Adipocyte (in vitro differentiated cells): ENCODE data around the gene ADCY2.

Experiments
- DNase-seq: peaks from one replicate; pipeline ENCODE4 v3.0.0-alpha.2; 2015; ENCODE audit warnings: low read depth
- H3K27me3 ChIP-seq: replicated peaks from 2 replicates; pipeline ENCODE4 v1.7.0; 2013; ENCODE audit warnings: mild to moderate bottlenecking, low read length, moderate library complexity; ENCODE audit not compliant: control insufficient read depth, insufficient read depth
- H3K36me3 ChIP-seq: 2 replicates; pipeline ENCODE4 v1.7.0; 2013; ENCODE audit warnings: low read length, mild to moderate bottlenecking, moderate library complexity; ENCODE audit not compliant: control insufficient read depth, insufficient read depth, severe bottlenecking
- H3K4me1 ChIP-seq: 2 replicates; pipeline ENCODE4 v1.7.0; 2013; ENCODE audit warnings: mild to moderate bottlenecking, low read length, moderate library complexity; ENCODE audit not compliant: control insufficient read depth, insufficient read depth
- H3K4me3 ChIP-seq: 2 replicates; pipeline ENCODE4 v1.7.0; 2013; ENCODE audit warnings: mild to moderate bottlenecking, low read length, moderate library complexity
- H3K9ac ChIP-seq: 2 replicates; pipeline ENCODE4 v1.7.0; 2013; ENCODE audit warnings: mild to moderate bottlenecking, low read length, moderate library complexity
- H3K9me3 ChIP-seq: 2 replicates; pipeline ENCODE4 v1.7.0; 2013; ENCODE audit warnings: mild to moderate bottlenecking, low read length, moderate library complexity; ENCODE audit not compliant: control insufficient read depth

ADCY2 gene

DNA sequence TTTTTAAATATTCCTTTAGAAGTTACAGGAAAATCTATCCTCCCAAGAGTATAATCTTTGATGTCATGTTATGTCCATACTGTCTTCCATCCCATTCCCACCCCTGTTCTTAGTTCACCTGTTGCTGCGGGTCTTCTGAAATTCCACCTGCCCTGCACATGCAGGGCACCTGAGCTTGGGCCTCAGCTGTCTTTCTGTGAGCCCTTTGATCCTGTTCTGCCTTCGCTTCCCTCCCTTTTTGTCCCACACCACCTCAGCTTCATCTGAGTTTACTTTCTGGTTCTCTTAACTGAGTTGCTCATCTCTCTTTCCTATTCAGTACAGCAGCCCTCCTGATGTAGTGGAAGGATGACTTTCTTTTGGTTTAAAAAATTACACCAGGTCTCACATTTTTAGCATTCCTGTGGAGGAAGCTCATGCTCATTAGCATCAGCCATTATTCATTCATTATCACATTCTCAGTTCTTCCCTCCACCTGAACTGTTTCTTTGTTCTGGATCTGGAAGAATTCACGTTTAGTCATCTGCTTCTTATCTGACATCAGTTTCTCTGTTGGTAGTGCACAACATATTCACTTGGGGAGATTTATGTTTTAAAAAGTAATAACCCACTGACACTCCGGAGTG is 211.0 kb downstream of the ADCY2 start:
- H3K4me1 ChIP-seq = no peaks in the 10 kb centered on the region
- no peaks in the 10 kb centered on the region for H3K36me3 ChIP-seq
- H3K9me3 ChIP-seq = no peaks in the 10 kb centered on the region
- no peaks in the 10 kb centered on the region for H3K27me3 ChIP-seq
- no peak overlapping the region for H3K4me3 ChIP-seq
- H3K9ac ChIP-seq = no peak overlapping the region
- DNase-seq = no peak

GRCh38 chr5:7608772-7609171 is 212.8 kb downstream of the ADCY2 start:
- Histone ChIP-seq H3K4me3 (no peak overlapping the region), H3K36me3 (no peaks in the 10 kb centered on the region), H3K27me3 (no peaks in the 10 kb centered on the region)

GRCh38 chr5:7609726-7610125 is 213.8 kb downstream of the ADCY2 start:
- H3K9ac ChIP-seq = no peak overlapping the region
- no peak overlapping the region for H3K4me3 ChIP-seq
- DNase-seq = no peak
- H3K9me3 ChIP-seq = no peaks in the 10 kb centered on the region
- no peaks in the 10 kb centered on the region for H3K36me3 ChIP-seq
- H3K27me3 ChIP-seq = no peaks in the 10 kb centered on the region
- H3K4me1 ChIP-seq = no peaks in the 10 kb centered on the region

More at GRCh38 chr5:7608772-7609171, 212.8 kb downstream of the ADCY2 start:
- Histone ChIP-seq H3K9me3 (no peaks in the 10 kb centered on the region), H3K4me1 (no peaks in the 10 kb centered on the region), H3K9ac (no peak overlapping the region)
- DNase-seq = no peak

DNA sequence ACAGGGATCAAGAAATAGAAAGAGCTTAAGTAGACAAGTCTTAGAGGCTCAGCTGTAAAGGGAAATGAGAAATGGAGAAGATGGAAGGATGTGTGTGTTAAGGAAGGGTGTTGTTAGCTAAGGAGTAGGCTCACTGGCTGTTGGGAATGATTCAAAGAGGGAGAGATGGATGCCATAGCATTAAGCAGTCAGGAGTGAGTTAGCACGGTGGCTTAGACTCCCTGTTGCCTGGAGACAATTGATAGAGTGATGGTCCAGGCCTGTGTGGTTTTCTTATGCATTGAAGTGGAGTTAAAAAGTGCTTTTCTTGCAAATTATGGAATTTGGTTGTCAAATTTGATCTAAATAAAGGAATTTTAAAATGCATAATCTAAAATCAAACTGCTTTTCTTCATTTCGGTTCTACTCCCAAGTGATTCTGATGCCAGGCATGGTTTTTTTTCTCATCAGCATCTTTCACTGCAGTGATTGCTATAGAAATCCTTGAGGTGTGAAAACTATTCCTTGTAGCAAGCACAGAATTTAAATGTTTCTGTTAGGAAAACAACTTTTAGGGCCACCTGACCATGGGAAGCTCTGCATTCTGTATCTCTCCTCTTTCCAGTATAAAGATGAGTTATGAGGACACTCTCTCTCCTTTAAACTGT is 214.7 kb downstream of the ADCY2 start:
- Histone ChIP-seq H3K4me1 (no peaks in the 10 kb centered on the region), H3K9me3 (no peaks in the 10 kb centered on the region), H3K9ac (no peak overlapping the region), H3K4me3 (no peak overlapping the region), H3K36me3 (no peaks in the 10 kb centered on the region), H3K27me3 (no peaks in the 10 kb centered on the region)
- no peak for DNase-seq

- Histone ChIP-seq H3K27me3 (no peaks in the 10 kb centered on the region), H3K4me3 (no peak overlapping the region), H3K36me3 (no peaks in the 10 kb centered on the region), H3K9me3 (no peaks in the 10 kb centered on the region), H3K4me1 (no peaks in the 10 kb centered on the region), H3K9ac (no peak overlapping the region)
- no peak for DNase-seq
These were observed 215.6 kb downstream of the ADCY2 start for GRCh38 chr5:7611518-7611917.

GRCh38 chr5:7615566-7616061 is 219.7 kb downstream of the ADCY2 start:
- H3K4me1 ChIP-seq = no peaks in the 10 kb centered on the region
- DNase-seq = no peak

GRCh38 chr5:7616897-7617296 is 221.0 kb downstream of the ADCY2 start:
- no peaks in the 10 kb centered on the region for H3K4me1 ChIP-seq
- no peak overlapping the region for H3K9ac ChIP-seq
- H3K27me3 ChIP-seq = no peaks in the 10 kb centered on the region
- H3K36me3 ChIP-seq = no peaks in the 10 kb centered on the region
- no peak overlapping the region for H3K4me3 ChIP-seq
- no peaks in the 10 kb centered on the region for H3K9me3 ChIP-seq
- no peak for DNase-seq

More at GRCh38 chr5:7615566-7616061, 219.7 kb downstream of the ADCY2 start:
- no peak overlapping the region for H3K4me3 ChIP-seq
- no peak overlapping the region for H3K9ac ChIP-seq
- H3K36me3 ChIP-seq = no peaks in the 10 kb centered on the region
- no peaks in the 10 kb centered on the region for H3K9me3 ChIP-seq
- no peaks in the 10 kb centered on the region for H3K27me3 ChIP-seq

GRCh38 chr5:7622498-7622897 is 226.6 kb downstream of the ADCY2 start:
- no peaks in the 10 kb centered on the region for H3K9me3 ChIP-seq
- H3K4me3 ChIP-seq = no peak overlapping the region
- no peak for DNase-seq
- H3K9ac ChIP-seq = no peak overlapping the region
- H3K4me1 ChIP-seq = no peaks in the 10 kb centered on the region
- no peaks in the 10 kb centered on the region for H3K27me3 ChIP-seq
- H3K36me3 ChIP-seq = no peaks in the 10 kb centered on the region

GRCh38 chr5:7625740-7626139 is 229.8 kb downstream of the ADCY2 start:
- no peak for DNase-seq
- no peaks in the 10 kb centered on the region for H3K9me3 ChIP-seq
- H3K4me1 ChIP-seq = no peaks in the 10 kb centered on the region
- no peak overlapping the region for H3K4me3 ChIP-seq
- no peaks in the 10 kb centered on the region for H3K27me3 ChIP-seq
- H3K36me3 ChIP-seq = no peaks in the 10 kb centered on the region
- no peak overlapping the region for H3K9ac ChIP-seq

- Histone ChIP-seq H3K4me3 (no peak overlapping the region), H3K9ac (no peak overlapping the region), H3K4me1 (no peaks in the 10 kb centered on the region), H3K27me3 (no peaks in the 10 kb centered on the region), H3K36me3 (no peaks in the 10 kb centered on the region), H3K9me3 (no peaks in the 10 kb centered on the region)
- DNase-seq = no peak
These were observed 232.3 kb downstream of the ADCY2 start for GRCh38 chr5:7628248-7628647.

GRCh38 chr5:7628820-7629219 is 232.9 kb downstream of the ADCY2 start:
- H3K27me3 ChIP-seq = no peaks in the 10 kb centered on the region
- DNase-seq = no peak

More at GRCh38 chr5:7628820-7629219, 232.9 kb downstream of the ADCY2 start:
- no peaks in the 10 kb centered on the region for H3K36me3 ChIP-seq
- no peak overlapping the region for H3K9ac ChIP-seq
- no peaks in the 10 kb centered on the region for H3K9me3 ChIP-seq
- no peaks in the 10 kb centered on the region for H3K4me1 ChIP-seq
- no peak overlapping the region for H3K4me3 ChIP-seq
